GM21786 (cell line): ENCODE measurements around the gene EPB41L3.
"Not testable (repeated sequence)": the region's sequence is repeated elsewhere in the genome, so short reads cannot be mapped to it uniquely, and the experiment has no call there.

ENCODE experiments used
- ATAC-seq: cut with Tn5 transposase; IDR thresholded peaks from one replicate; pipeline ENCODE4 v1.9.1; 2021; ENCODE audit not compliant: unreplicated experiment

Gene EPB41L3

DNA sequence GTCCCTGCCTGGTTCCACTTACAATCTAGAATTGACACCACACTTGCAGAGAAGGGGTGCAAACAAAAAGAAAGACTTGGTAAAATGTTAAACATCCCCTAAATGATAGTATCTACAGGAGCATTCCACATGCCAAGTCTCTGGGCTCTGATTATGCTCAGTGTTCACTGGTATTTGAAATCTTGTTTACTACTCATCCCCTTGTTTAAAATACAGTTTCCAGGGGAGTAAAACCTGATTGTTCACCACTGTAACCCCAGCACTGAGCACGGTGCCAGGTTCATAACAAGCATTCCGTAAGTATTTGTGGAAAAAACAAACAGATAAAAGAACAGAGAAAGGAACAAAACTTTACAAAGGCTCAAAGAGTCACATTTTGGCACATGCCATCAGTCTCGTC, 11.7 kb downstream of the EPB41L3 start:
- no peak for ATAC-seq

DNA sequence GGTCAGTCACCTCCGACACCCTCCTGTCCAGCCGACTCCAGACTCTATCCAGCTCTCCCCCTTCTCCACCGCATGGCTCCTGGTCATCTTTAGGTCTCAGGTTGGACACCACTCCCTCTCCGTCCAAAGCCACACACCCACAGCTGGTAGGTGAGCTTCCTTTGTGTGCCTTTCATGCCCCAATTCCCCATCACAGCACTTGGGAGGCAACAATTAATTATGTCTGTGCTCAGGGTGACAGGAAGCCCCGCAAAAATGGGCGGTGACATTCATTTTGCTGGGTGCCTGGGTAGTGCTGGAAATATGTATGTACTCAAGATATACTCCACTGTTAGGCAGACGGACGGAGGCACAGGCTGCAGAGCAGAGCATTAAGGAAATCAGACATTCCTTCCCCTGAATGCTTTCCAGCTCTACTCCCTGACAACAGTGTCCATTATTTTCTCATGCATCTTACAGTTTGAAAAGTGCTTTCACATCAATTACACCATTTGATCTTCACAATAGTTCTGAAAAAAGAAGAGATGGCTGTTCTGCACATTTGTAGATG, 13.1 kb downstream of the EPB41L3 start:
- ATAC-seq: no peak

- ATAC-seq: no peak
Measured at GRCh38 chr18:5529471-5529870, 14.3 kb downstream of the EPB41L3 start.

- no peak for ATAC-seq
Measured at GRCh38 chr18:5527603-5528002, 16.2 kb downstream of the EPB41L3 start.

- ATAC-seq: no peak
Measured at GRCh38 chr18:5524660-5525059, 19.1 kb downstream of the EPB41L3 start.

GRCh38 chr18:5521000-5521399, 22.8 kb downstream of the EPB41L3 start:
- no peak for ATAC-seq

- no peak for ATAC-seq
Measured at GRCh38 chr18:5520464-5520863, 23.3 kb downstream of the EPB41L3 start.

- no peak for ATAC-seq
Measured at GRCh38 chr18:5519448-5520298, 24.1 kb downstream of the EPB41L3 start.

DNA sequence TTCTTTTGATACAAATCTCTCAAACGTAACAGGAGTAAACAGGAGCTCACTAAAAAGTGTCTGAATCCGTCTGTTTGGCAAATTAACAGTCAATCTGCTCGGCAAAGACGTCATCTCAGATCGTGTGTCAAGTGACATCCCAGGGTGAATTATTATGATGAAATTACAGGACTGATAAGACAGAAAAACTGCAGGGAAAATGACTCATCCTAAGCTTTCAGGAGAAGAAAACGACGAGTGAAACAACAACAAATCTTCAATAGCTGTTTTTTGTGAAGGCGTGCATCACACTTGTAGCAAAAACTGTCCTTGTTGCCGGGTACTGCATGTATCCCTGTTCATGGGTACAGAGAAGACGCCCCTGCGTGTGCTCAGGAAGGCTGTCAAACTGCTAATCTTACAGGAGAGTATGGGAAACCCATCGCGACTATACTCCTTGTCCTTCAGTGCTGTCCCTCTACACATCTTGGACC, 24.9 kb downstream of the EPB41L3 start:
- ATAC-seq: no peak

- no peak for ATAC-seq
Measured at GRCh38 chr18:5518179-5518770, 25.5 kb downstream of the EPB41L3 start.

GRCh38 chr18:5516841-5517240, 27.0 kb downstream of the EPB41L3 start:
- ATAC-seq: no peak

DNA sequence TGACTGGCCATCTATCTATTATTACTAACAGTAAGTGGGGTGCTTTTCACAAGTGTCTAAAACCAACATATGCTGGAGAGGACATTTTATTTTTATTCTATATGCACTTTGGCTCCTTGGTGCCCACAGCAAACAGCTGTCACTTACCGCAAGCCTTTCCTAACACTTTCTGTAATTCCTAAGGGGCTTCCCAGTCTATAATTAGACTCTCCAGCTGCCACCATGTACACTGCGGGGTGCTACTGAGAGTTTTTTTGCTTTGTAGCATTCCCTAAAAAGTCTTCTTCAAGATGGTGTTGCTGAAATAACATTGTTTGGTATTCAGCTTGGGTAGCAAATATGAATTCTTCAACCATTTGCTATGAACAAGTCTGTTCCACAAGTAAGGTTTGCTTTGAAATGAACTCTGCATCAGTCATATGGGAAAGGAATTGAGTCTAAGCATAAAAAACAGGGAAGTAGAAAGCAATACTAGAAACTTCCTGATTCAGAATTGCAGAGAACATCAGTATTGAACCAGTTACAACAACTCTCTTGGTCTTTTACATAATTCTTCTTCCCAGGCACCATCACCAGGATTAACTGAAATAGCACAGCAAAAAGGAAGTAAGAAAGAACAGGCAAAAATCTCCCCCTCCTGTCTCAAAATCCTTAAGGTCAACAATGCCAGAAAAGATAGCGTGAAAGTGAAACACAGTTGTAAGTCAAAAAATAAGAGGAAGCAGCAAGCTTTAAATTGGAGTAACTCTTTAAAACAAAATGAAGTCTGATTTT, 28.6 kb downstream of the EPB41L3 start:
- no peak for ATAC-seq

DNA sequence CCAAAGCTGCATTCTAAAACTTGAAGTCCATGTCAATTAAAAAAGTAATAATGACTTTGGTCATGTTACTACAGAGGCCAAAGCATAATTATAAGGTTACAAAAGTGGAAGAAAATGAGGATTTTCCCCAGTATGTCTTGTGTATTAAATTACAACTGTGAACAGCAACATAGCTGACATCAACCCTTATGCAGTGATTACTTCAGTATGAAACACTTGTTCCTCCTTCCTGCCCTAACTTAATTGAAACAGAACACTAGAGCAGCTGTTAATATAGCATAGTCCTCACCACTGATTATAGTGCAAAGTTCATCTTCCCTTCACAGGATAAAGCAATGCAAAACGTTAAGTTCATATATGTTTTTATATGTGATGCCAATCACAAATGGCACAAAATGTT, 29.9 kb downstream of the EPB41L3 start:
- no peak for ATAC-seq

- no peak for ATAC-seq
Measured at GRCh38 chr18:5512176-5512575, 31.6 kb downstream of the EPB41L3 start.

DNA sequence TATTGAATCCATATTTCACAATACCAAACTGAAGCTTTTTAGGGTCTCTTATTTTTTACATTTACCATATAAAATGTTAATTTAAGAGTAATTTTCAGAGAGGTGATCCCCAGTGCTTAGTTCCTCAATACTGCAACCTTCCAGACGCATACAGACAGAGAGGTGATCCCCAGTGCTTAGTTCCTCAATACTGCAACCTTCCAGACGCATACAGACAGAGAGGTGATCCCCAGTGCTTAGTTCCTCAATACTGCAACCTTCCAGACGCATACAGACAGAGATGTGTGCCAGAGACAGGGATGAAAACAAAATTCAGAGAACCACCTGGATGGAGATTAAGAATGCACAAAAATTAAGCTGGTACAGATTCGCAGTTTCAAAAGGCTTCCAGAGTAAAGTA, 32.3 kb downstream of the EPB41L3 start:
- ATAC-seq: not testable (repeated sequence)

- no peak for ATAC-seq
Measured at GRCh38 chr18:5510135-5510846, 33.5 kb downstream of the EPB41L3 start.

DNA sequence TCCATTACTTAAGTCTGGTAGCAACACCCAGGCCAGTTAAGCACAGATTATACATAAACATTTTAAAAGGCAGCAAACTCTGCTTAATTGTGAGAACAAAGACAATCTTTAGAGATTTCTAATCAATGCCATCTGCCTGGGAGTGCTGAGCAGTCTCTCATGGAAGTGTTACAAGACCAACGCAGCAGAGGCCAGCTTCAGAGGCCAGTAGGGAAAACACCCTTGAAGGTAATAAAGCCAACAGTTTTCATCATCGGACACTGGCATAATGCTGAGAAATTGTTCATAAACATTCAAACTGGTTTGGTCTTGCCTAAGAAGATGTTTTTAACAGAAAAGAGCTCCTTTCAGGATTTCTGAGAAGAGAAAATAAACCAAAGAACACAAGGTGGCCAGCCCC, 35.0 kb downstream of the EPB41L3 start:
- ATAC-seq: no peak

GRCh38 chr18:5507756-5508155, 36.0 kb downstream of the EPB41L3 start:
- no peak for ATAC-seq

DNA sequence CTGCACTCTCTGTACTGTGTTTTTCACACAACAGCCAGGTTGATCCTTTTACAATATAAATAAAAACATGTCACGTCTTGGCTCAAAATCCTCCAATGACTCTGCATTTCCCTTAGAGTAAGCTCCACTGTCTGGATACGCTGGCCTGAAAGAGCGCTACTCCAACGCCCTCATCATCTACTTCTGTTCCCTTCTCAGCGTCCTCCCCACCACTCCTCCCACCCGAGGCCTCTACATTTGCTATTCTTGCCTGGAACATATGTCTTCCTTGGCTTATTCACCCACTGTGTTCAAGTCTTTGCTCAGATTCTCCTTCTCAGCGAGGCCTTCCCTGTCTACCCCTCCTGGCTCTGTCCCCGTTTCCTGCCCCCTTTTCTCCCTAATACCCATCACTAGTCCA, 37.6 kb downstream of the EPB41L3 start:
- ATAC-seq: no peak

GRCh38 chr18:5503740-5504139, 40.1 kb downstream of the EPB41L3 start:
- ATAC-seq: no peak
